Measurements from ENCODE around the gene UCN.

DNA sequence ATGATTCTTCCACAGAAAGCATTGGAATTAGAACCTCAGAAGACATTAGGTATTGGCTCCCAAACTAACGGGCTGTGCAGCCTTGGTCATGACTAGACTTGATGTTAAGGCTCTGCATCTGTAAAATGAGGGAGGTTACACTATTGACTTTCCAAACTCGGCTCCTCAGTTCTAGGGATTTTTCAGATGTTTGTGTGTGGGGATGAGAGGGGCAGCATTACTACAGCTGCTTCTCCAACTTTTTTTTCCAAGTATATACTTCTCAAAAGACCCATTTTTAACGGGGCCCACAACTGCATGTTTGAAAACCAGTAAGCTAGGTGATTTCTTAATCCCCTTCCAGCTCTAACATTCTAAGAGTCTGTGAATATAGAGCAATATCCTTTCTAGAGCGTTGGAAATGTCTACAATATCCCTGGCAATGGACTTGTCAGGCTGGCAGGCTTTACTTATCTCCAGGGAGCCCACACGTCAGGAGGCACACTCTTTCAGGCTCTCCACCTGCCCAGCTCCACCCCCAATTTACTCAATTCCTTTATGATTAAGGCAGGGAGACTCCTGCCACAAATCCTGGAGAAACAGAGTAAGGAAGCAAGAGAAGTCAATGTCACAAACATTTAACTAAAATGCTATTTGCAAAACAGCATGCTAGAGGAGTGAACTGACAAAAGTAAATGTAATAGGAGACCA is 15.5 kb upstream of the UCN start:
- TF ChIP-seq YY1 (IDR thresholded peaks at IDR 0.05) (no peak), HNF4G (IDR thresholded peaks at IDR 0.05) (no peak), RAD21 (IDR thresholded peaks at IDR 0.05) (no peak), SP1 (IDR thresholded peaks at IDR 0.05) (no peak), GABPA (IDR thresholded peaks at IDR 0.05 in 1 of 2, conservative IDR thresholded peaks at IDR 0.05 in 1 of 2) (no peak), RXRA (IDR thresholded peaks at IDR 0.05) (no peak), JUND (IDR thresholded peaks at IDR 0.05) (no peak), NR2F2 (IDR thresholded peaks at IDR 0.05) (no peak), ZBTB33 (IDR thresholded peaks at IDR 0.05) (no peak), MAX (IDR thresholded peaks at IDR 0.05) (no peak), TAF1 (conservative IDR thresholded peaks at IDR 0.05) (no peak)
- TF ChIP-seq, protein P1, sequence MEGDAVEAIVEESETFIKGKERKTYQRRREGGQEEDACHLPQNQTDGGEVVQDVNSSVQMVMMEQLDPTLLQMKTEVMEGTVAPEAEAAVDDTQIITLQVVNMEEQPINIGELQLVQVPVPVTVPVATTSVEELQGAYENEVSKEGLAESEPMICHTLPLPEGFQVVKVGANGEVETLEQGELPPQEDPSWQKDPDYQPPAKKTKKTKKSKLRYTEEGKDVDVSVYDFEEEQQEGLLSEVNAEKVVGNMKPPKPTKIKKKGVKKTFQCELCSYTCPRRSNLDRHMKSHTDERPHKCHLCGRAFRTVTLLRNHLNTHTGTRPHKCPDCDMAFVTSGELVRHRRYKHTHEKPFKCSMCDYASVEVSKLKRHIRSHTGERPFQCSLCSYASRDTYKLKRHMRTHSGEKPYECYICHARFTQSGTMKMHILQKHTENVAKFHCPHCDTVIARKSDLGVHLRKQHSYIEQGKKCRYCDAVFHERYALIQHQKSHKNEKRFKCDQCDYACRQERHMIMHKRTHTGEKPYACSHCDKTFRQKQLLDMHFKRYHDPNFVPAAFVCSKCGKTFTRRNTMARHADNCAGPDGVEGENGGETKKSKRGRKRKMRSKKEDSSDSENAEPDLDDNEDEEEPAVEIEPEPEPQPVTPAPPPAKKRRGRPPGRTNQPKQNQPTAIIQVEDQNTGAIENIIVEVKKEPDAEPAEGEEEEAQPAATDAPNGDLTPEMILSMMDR (IDR thresholded peaks at IDR 0.05; ENCODE audit: low read depth, low read length, missing input control): no peak
- TF ChIP-seq, protein P2, sequence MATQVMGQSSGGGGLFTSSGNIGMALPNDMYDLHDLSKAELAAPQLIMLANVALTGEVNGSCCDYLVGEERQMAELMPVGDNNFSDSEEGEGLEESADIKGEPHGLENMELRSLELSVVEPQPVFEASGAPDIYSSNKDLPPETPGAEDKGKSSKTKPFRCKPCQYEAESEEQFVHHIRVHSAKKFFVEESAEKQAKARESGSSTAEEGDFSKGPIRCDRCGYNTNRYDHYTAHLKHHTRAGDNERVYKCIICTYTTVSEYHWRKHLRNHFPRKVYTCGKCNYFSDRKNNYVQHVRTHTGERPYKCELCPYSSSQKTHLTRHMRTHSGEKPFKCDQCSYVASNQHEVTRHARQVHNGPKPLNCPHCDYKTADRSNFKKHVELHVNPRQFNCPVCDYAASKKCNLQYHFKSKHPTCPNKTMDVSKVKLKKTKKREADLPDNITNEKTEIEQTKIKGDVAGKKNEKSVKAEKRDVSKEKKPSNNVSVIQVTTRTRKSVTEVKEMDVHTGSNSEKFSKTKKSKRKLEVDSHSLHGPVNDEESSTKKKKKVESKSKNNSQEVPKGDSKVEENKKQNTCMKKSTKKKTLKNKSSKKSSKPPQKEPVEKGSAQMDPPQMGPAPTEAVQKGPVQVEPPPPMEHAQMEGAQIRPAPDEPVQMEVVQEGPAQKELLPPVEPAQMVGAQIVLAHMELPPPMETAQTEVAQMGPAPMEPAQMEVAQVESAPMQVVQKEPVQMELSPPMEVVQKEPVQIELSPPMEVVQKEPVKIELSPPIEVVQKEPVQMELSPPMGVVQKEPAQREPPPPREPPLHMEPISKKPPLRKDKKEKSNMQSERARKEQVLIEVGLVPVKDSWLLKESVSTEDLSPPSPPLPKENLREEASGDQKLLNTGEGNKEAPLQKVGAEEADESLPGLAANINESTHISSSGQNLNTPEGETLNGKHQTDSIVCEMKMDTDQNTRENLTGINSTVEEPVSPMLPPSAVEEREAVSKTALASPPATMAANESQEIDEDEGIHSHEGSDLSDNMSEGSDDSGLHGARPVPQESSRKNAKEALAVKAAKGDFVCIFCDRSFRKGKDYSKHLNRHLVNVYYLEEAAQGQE (IDR thresholded peaks at IDR 0.05): no peak

Measured in liver (tissue), 3 donors.